COR-L47 (cell line): Measurements from ENCODE around the gene GAP43.
A peak's percentile ranks its signal among the peaks of the same experiment; 100 is the strongest.

Experiments
- DNase-seq: peaks from one replicate; lab custom pipeline; 2025; lab: John Stamatoyannopoulos, UW

The GAP43 gene

GRCh38 chr3:115662356-115662755 lies 39.0 kb downstream of the GAP43 start:
- no peak for DNase-seq

- no peak for DNase-seq
Measured at GRCh38 chr3:115663414-115663813, 40.1 kb downstream of the GAP43 start.

- DNase-seq, result no peak
Measured at GRCh38 chr3:115666081-115666480, 42.8 kb downstream of the GAP43 start.

GRCh38 chr3:115666920-115667737 lies 43.8 kb downstream of the GAP43 start:
- no peak for DNase-seq

- DNase-seq, result no peak
Measured at GRCh38 chr3:115667738-115668065, 44.4 kb downstream of the GAP43 start.

- DNase-seq, result no peak
Measured at GRCh38 chr3:115670911-115671310, 47.6 kb downstream of the GAP43 start.

- no peak for DNase-seq
Measured at GRCh38 chr3:115671761-115672455, 48.6 kb downstream of the GAP43 start.

GRCh38 chr3:115673881-115674280 lies 50.6 kb downstream of the GAP43 start:
- no peak for DNase-seq

GRCh38 chr3:115676336-115676735 lies 53.0 kb downstream of the GAP43 start:
- DNase-seq, result no peak

GRCh38 chr3:115680803-115681345 lies 57.6 kb downstream of the GAP43 start:
- no peak for DNase-seq

GRCh38 chr3:115681736-115682135 lies 58.4 kb downstream of the GAP43 start:
- no peak for DNase-seq

GRCh38 chr3:115683305-115683704 lies 60.0 kb downstream of the GAP43 start:
- DNase-seq, result no peak

- DNase-seq, result no peak
Measured at GRCh38 chr3:115683773-115684172, 60.5 kb downstream of the GAP43 start.

- DNase-seq, result no peak
Measured at GRCh38 chr3:115685097-115685496, 61.8 kb downstream of the GAP43 start.

- no peak for DNase-seq
Measured at GRCh38 chr3:115687721-115688120, 64.4 kb downstream of the GAP43 start.

GRCh38 chr3:115688418-115688817 lies 65.1 kb downstream of the GAP43 start:
- no peak for DNase-seq

- DNase-seq, result no peak
Measured at GRCh38 chr3:115689928-115690327, 66.6 kb downstream of the GAP43 start.

- no peak for DNase-seq
Measured at GRCh38 chr3:115691964-115692363, 68.7 kb downstream of the GAP43 start.

GRCh38 chr3:115692887-115693524 lies 69.7 kb downstream of the GAP43 start:
- peak; percentile 83 for DNase-seq

- no peak for DNase-seq
Measured at GRCh38 chr3:115693868-115694267, 70.6 kb downstream of the GAP43 start.

- no peak for DNase-seq
Measured at GRCh38 chr3:115695090-115695489, 71.8 kb downstream of the GAP43 start.

- DNase-seq, result no peak
Measured at GRCh38 chr3:115697263-115698053, 74.1 kb downstream of the GAP43 start.
